ENCODE results near the gene GNG14.
"Not testable (repeated sequence)": the region's sequence is repeated elsewhere in the genome, so short reads cannot be mapped to it uniquely, and the experiment has no call there.

GNG14 gene

GRCh38 chr19:12676928-12677327 lies 10.9 kb upstream of the GNG14 start:
- CTCF ChIA-PET, result interaction anchor here (0.6 to 1.4 kb wide), 4 partner anchors 37 to 221 kb away, joined by 3 to 6 read pairs (median 6); no protein-coding TSS in a partner anchor

GRCh38 chr19:12678039-12678438 lies 9.8 kb upstream of the GNG14 start:
- CTCF ChIA-PET, result interaction anchor here (0.6 kb wide), 1 partner anchor 63 kb away, joined by 4 read pairs; no protein-coding TSS in a partner anchor
- peak overlapping the region; percentile 40 for H3K27ac ChIP-seq
- POLR2A ChIA-PET (ENCODE audit: low non-redundant PET), result interaction anchor here (0.6 kb wide), 3 partner anchors 9 to 1118 kb away, joined by 3 to 5 read pairs (median 3); a partner anchor contains a TSS
- DNase-seq (ENCODE audit: low spot score), result not testable (repeated sequence)

More at GRCh38 chr19:12676928-12677327, 10.9 kb upstream of the GNG14 start:
- H3K27ac ChIP-seq, result peak overlapping the region; percentile 40
- no peak for TF ChIP-seq CTCF (conservative IDR thresholded peaks at IDR 0.05; ENCODE audit: low read depth)
- POLR2A ChIA-PET (ENCODE audit: low non-redundant PET), result no interaction called here
- no peak for DNase-seq (ENCODE audit: low spot score)

GRCh38 chr19:12680034-12680433 lies 7.8 kb upstream of the GNG14 start:
- H3K27ac ChIP-seq, result peak overlapping the region; percentile 99
- ChIA-PET POLR2A (ENCODE audit: low non-redundant PET) (no interaction called here), CTCF (no interaction called here)
- no peak for TF ChIP-seq CTCF (conservative IDR thresholded peaks at IDR 0.05; ENCODE audit: low read depth)
- DNase-seq (ENCODE audit: low spot score), result no peak

- ChIA-PET CTCF (interaction anchor here (0.5 to 1.3 kb wide), 6 partner anchors 9 to 945 kb away, joined by 3 to 5 read pairs (median 4); partner anchors contain the start of genes MAN2B1 and WDR83), POLR2A (ENCODE audit: low non-redundant PET) (interaction anchor here (0.5 to 0.7 kb wide), 5 partner anchors 8 to 794 kb away, joined by 3 to 8 read pairs (median 5); no protein-coding TSS in a partner anchor)
- peak within 1 kb of the TSS; percentile 99 for H3K27ac ChIP-seq
- peak; percentile 96 for DNase-seq (ENCODE audit: low spot score)
- no peak for TF ChIP-seq CTCF (conservative IDR thresholded peaks at IDR 0.05; ENCODE audit: low read depth)
These were observed 6.5 kb upstream of the GNG14 start, which contains the start of gene DHPS for GRCh38 chr19:12681074-12681987. DHPS (minus strand) TSS chr19:12681880; CDS start chr19:12681766, 114 bp downstream.

GRCh38 chr19:12685831-12686230 lies 2.0 kb upstream of the GNG14 start:
- TF ChIP-seq CTCF (conservative IDR thresholded peaks at IDR 0.05; ENCODE audit: low read depth), result no peak
- DNase-seq (ENCODE audit: low spot score), result no peak
- ChIA-PET POLR2A (ENCODE audit: low non-redundant PET) (no interaction called here), CTCF (interaction anchor here (1.1 kb wide), 1 partner anchor 162 kb away, joined by 4 read pairs; no protein-coding TSS in a partner anchor)
- H3K27ac ChIP-seq, result no peak overlapping the region

- ChIA-PET POLR2A (ENCODE audit: low non-redundant PET) (no interaction called here), CTCF (interaction anchor here (0.7 kb wide), 1 partner anchor 33 kb away, joined by 3 read pairs; no protein-coding TSS in a partner anchor)
- no peak for DNase-seq (ENCODE audit: low spot score)
- TF ChIP-seq CTCF (conservative IDR thresholded peaks at IDR 0.05; ENCODE audit: low read depth), result no peak
- no peak overlapping the region for H3K27ac ChIP-seq
These were observed 1.2 kb downstream of the GNG14 start for GRCh38 chr19:12689012-12689411.

Measured in RWPE1 (cell line).